Cardiac muscle cell (in vitro differentiated cells and primary cell): Measurements from ENCODE around the gene TBC1D8. TPM values are rescaled to one million over a fixed set of nuclear protein-coding genes. Genes with fewer than 3 reads are reported as not detected.

ENCODE experiments used
- DNase-seq, 2 donors: peaks; one replicate each; pipeline versions ENCODE4 v3.0.0 to v3.0.0-alpha.2; 2010 to 2017; ENCODE audit warnings: low read depth in 1 of 2, low spot score in 1 of 2
- H3K27ac ChIP-seq: fragments of 200-600 bp; sonication (generic); 2 replicates; pipeline ENCODE4 v1.5.1; 2016
- H3K27me3 ChIP-seq: fragments of 200-600 bp; sonication (generic); 2 replicates; pipeline ENCODE4 v1.6.0; 2016; ENCODE audit warnings: control low read depth
- H3K36me3 ChIP-seq: fragments of 200-600 bp; sonication (generic); 2 replicates; pipeline ENCODE4 v1.5.1; 2016; ENCODE audit warnings: control low read depth
- H3K4me1 ChIP-seq: fragments of 200-600 bp; sonication (generic); 2 replicates; pipeline ENCODE4 v1.8.1; 2017; ENCODE audit warnings: low read depth, mild to moderate bottlenecking, mixed run types
- H3K4me3 ChIP-seq: fragments of 200-600 bp; sonication (generic); 2 replicates; pipeline ENCODE4 v1.5.1; 2016; ENCODE audit warnings: mild to moderate bottlenecking
- H3K9me3 ChIP-seq: fragments of 200-600 bp; sonication (generic); 2 replicates; pipeline ENCODE4 v1.5.1; 2017; ENCODE audit warnings: low read depth, mild to moderate bottlenecking, control low read depth
- CTCF ChIP-seq: IDR thresholded peaks from 2 replicates; pipeline ENCODE4 v1.5.1; 2012; ENCODE audit warnings: low read depth, mild to moderate bottlenecking, low read length
- polyA plus RNA-seq: library from polyadenylated mRNA; unstranded; fragments of >200 nt; fragmentation: Nextera tagmentation; extraction: Ambion mirVana; gene quantifications from 2 replicates; pipeline ENCODE4 v1.2.1, GENCODE V29; 2016
- total RNA-seq: library from RNA; depleted of rRNA; stranded (reverse); fragments of >200 nt; gene quantifications from 2 replicates; pipeline ENCODE4 v1.2.3, GENCODE V29; 2016

TBC1D8 gene
- total and polyA plus RNA-seq, 2 experiments from 2014 or later, result 15.2 to 23.2 TPM

- H3K27me3 ChIP-seq, result no peaks in the 10 kb centered on the region
- H3K4me3 ChIP-seq, result no peak overlapping the region
- H3K27ac ChIP-seq, result no peak overlapping the region
- H3K9me3 ChIP-seq, result no peaks in the 10 kb centered on the region
- H3K4me1 ChIP-seq, result peaks cover 55% of the 10 kb centered on the region
- no peaks in the 10 kb centered on the region for H3K36me3 ChIP-seq
- TF ChIP-seq CTCF, result no peak
- DNase-seq, result no peak
These were observed 39.8 kb downstream of the TBC1D8 start for GRCh38 chr2:101111262-101111838.

- Histone ChIP-seq H3K27ac (peak overlapping the region; percentile 36), H3K36me3 (no peaks in the 10 kb centered on the region), H3K4me3 (no peak overlapping the region), H3K9me3 (no peaks in the 10 kb centered on the region), H3K27me3 (no peaks in the 10 kb centered on the region), H3K4me1 (peaks cover 46% of the 10 kb centered on the region)
- no peak for TF ChIP-seq CTCF
- DNase-seq, result peak in 1 of 2 donors; percentile 63
These were observed 41.6 kb downstream of the TBC1D8 start for GRCh38 chr2:101109451-101110118.

GRCh38 chr2:101108357-101108756, 42.8 kb downstream of the TBC1D8 start:
- no peak for TF ChIP-seq CTCF
- H3K4me3 ChIP-seq, result no peak overlapping the region
- no peak overlapping the region for H3K27ac ChIP-seq
- H3K9me3 ChIP-seq, result no peaks in the 10 kb centered on the region
- H3K4me1 ChIP-seq, result peaks cover 34% of the 10 kb centered on the region
- no peaks in the 10 kb centered on the region for H3K36me3 ChIP-seq
- DNase-seq, result no peak
- no peaks in the 10 kb centered on the region for H3K27me3 ChIP-seq

GRCh38 chr2:101107241-101107640, 43.9 kb downstream of the TBC1D8 start:
- Histone ChIP-seq H3K9me3 (no peaks in the 10 kb centered on the region), H3K4me1 (peaks cover 23% of the 10 kb centered on the region), H3K27ac (no peak overlapping the region), H3K4me3 (no peak overlapping the region), H3K27me3 (no peaks in the 10 kb centered on the region), H3K36me3 (no peaks in the 10 kb centered on the region)
- TF ChIP-seq CTCF, result no peak
- DNase-seq, result peak in 1 of 2 donors; percentile 29

GRCh38 chr2:101106453-101107181, 44.6 kb downstream of the TBC1D8 start:
- Histone ChIP-seq H3K27ac (no peak overlapping the region), H3K4me3 (no peak overlapping the region), H3K4me1 (peaks cover 16% of the 10 kb centered on the region), H3K9me3 (no peaks in the 10 kb centered on the region), H3K27me3 (no peaks in the 10 kb centered on the region), H3K36me3 (no peaks in the 10 kb centered on the region)
- no peak for TF ChIP-seq CTCF
- no peak for DNase-seq
